Upper lobe of left lung (tissue), 4 donors: Measurements from ENCODE around the gene SUPT4H1.

Source experiments
- EP300 ChIP-seq, 4 donors: sonication (generic); formaldehyde crosslinking; IDR thresholded peaks; one replicate each; pipeline ENCODE4 v1.5.1; 2017; ENCODE audit warnings: antibody characterized with exemption in 4 of 4, control low read depth in 2 of 4
- POLR2A ChIP-seq, 4 donors: fragments of 450-650 bp; IDR thresholded peaks; one replicate each; pipeline ENCODE4 v1.5.1; 2016 to 2017; ENCODE audit warnings: antibody characterized with exemption in 4 of 4, mild to moderate bottlenecking in 2 of 4
- POLR2AphosphoS5 ChIP-seq, 2 donors: sonication (generic); formaldehyde crosslinking; IDR thresholded peaks; one replicate each; pipeline ENCODE4 v1.5.1; 2017; ENCODE audit warnings: antibody characterized with exemption in 2 of 2
- TF ChIP-seq, protein P1 (sequence below), 6 experiments: fragments of 450-650 bp in 4 of 6; fragments of 200-600 bp in 2 of 6; sonication (generic) in 2 of 6; IDR thresholded peaks; one replicate each; pipeline ENCODE4 v1.5.1; 2016 to 2019; ENCODE audit warnings: antibody characterized with exemption in 6 of 6

GRCh38 chr17:58357312-58358297 is 5.6 kb upstream of the SUPT4H1 start:
- TF ChIP-seq POLR2AphosphoS5 (IDR thresholded peaks at IDR 0.05), result no peak
- TF ChIP-seq, protein P1, sequence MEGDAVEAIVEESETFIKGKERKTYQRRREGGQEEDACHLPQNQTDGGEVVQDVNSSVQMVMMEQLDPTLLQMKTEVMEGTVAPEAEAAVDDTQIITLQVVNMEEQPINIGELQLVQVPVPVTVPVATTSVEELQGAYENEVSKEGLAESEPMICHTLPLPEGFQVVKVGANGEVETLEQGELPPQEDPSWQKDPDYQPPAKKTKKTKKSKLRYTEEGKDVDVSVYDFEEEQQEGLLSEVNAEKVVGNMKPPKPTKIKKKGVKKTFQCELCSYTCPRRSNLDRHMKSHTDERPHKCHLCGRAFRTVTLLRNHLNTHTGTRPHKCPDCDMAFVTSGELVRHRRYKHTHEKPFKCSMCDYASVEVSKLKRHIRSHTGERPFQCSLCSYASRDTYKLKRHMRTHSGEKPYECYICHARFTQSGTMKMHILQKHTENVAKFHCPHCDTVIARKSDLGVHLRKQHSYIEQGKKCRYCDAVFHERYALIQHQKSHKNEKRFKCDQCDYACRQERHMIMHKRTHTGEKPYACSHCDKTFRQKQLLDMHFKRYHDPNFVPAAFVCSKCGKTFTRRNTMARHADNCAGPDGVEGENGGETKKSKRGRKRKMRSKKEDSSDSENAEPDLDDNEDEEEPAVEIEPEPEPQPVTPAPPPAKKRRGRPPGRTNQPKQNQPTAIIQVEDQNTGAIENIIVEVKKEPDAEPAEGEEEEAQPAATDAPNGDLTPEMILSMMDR (IDR thresholded peaks at IDR 0.05), result no peak
- no peak for TF ChIP-seq EP300 (IDR thresholded peaks at IDR 0.05)
- no peak for TF ChIP-seq POLR2A (IDR thresholded peaks at IDR 0.05)
